Lower lobe of right lung (tissue), 2 donors: Measurements from ENCODE around the gene CDC42BPB. TPM values are rescaled to one million over a fixed set of nuclear protein-coding genes. Genes with fewer than 3 reads are reported as not detected.
A peak's percentile ranks its signal among the peaks of the same experiment; 100 is the strongest.

Experiments used
- ATAC-seq, 2 donors: fragments of 200-7000 bp; cut with Tn5 transposase; one replicate each; pipeline ENCODE4 v1.9.1; 2020 to 2022; ENCODE audit warnings: mild to moderate bottlenecking in 2 of 2, moderate library complexity in 2 of 2
- DNase-seq: peaks from one replicate; pipeline ENCODE4 v3.0.0-alpha.2; 2020
- H3K27ac ChIP-seq: fragments of 200-600 bp; one replicate; pipeline ENCODE4 v1.8.0; 2022
- H3K27me3 ChIP-seq: fragments of 200-600 bp; one replicate; pipeline ENCODE4 v1.8.0; 2022; ENCODE audit warnings: low read depth
- H3K36me3 ChIP-seq: fragments of 200-600 bp; one replicate; pipeline ENCODE4 v1.8.0; 2022; ENCODE audit warnings: mild to moderate bottlenecking
- H3K4me1 ChIP-seq: fragments of 200-600 bp; one replicate; pipeline ENCODE4 v1.8.0; 2022
- H3K4me3 ChIP-seq: fragments of 200-600 bp; one replicate; pipeline ENCODE4 v1.8.0; 2022; ENCODE audit warnings: mild to moderate bottlenecking
- H3K9me3 ChIP-seq: fragments of 200-600 bp; one replicate; pipeline ENCODE4 v1.8.0; 2022
- intact Hi-C: fragments of 100-400 bp; cut with DNase I; formaldehyde crosslinking; loops from one replicate; pipeline ENCODE4 v1.11.0; 2022
- total RNA-seq: library from RNA; stranded (reverse); fragmentation: NEBNext Ultra II Directional; extraction: Animal tissue kit (Norgen Biotek cat#: 25700); gene quantifications from one replicate; pipeline ENCODE4 v1.2.1, GENCODE V29; 2021
- TF ChIP-seq, protein P1 (sequence below): fragments of 200-600 bp; IDR thresholded peaks from one replicate; pipeline ENCODE4 v1.8.0; 2022; ENCODE audit warnings: antibody characterized with exemption, mild to moderate bottlenecking
- donor health status: DM: no; HTN: yes; CAD: no; lungs with severe emphysema.

Gene CDC42BPB
- total RNA-seq, 1 donor from 2014 or later: 114 TPM

DNA sequence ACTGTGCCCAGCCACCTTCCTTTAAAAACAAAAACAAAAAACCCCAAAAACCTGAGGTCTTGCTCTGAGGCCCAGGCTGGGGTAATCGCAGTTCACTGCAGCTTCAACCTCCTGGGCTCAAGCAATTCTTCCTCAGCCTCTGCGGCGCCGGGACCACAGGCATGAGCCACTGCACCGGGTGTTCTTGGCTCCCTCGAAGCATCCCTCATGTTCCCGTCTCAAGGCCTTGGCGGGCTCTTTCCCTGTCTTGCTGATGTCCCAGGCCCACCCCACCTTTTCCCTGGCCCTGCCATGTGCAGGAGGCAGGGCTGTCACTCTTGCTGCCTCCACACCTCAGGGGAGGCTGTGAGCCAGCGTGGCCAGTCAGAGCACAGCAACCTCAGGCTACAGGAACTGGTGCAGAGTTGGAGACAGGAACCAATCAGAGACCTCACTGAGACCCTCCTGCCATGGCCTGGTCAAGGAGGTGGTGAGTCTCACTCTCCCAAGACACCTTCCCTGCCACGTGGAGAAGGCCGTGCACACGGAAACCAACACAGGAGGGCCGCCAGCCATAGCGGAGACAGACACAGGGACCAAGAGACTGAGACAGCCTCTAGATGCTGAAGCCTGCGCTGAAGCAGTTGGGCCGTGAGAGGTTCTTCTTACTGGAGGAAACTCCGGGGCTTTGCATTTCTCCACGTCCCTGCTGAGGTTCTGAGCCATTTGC, 140.8 kb downstream of the CDC42BPB start:
- Histone ChIP-seq H3K4me3 (no peak overlapping the region), H3K36me3 (peaks cover 3% of the 10 kb centered on the region), H3K27ac (no peak overlapping the region), H3K4me1 (no peaks in the 10 kb centered on the region), H3K27me3 (no peaks in the 10 kb centered on the region), H3K9me3 (no peaks in the 10 kb centered on the region)
- no peak for ATAC-seq
- TF ChIP-seq, protein P1, sequence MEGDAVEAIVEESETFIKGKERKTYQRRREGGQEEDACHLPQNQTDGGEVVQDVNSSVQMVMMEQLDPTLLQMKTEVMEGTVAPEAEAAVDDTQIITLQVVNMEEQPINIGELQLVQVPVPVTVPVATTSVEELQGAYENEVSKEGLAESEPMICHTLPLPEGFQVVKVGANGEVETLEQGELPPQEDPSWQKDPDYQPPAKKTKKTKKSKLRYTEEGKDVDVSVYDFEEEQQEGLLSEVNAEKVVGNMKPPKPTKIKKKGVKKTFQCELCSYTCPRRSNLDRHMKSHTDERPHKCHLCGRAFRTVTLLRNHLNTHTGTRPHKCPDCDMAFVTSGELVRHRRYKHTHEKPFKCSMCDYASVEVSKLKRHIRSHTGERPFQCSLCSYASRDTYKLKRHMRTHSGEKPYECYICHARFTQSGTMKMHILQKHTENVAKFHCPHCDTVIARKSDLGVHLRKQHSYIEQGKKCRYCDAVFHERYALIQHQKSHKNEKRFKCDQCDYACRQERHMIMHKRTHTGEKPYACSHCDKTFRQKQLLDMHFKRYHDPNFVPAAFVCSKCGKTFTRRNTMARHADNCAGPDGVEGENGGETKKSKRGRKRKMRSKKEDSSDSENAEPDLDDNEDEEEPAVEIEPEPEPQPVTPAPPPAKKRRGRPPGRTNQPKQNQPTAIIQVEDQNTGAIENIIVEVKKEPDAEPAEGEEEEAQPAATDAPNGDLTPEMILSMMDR: no peak
- intact Hi-C loops: no loop called here
- peak; percentile 34 for DNase-seq

DNA sequence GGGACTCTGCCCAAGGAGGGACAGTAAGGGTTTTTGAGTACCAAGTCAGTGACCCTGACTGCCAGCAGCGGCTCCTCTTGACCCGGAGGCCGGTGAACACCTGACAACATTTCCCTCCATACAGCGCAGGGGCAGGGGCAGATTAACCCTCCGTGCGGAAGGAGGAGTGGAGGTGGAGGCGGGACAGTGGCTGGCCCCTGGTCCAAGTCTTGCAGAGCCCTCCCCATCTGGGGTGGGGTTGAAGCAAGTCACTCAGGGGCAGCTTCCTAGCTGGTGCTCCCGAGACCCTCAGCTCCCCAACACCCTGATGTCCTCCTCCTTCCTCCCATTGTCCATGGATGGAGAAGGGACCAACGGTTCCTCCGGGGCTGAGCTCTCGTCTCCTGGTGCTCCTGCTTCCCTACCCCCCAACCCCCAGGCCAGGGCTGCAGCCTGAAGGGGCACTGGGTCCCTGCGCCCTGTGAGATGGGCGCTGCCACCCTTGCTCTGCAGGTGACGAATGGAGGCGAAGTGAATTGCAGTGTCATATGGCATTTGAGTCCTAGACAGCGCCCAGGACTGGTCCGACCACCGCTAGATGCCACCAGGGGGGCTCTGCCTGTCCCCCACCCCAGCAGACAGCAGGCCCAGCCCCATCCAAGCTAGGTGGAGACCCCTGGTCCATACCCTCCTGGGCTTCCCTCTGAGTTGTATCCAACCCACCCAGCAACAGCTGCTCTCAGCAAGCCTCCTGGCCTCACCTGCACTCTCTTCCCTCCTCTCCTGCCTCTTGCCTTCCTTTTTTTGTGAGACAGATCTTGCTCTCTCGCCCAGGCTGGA, 141.8 kb downstream of the CDC42BPB start:
- no peaks in the 10 kb centered on the region for H3K9me3 ChIP-seq
- H3K36me3 ChIP-seq: peaks cover 3% of the 10 kb centered on the region
- no peak overlapping the region for H3K27ac ChIP-seq
- intact Hi-C loops: no loop called here
- TF ChIP-seq, protein P1: no peak
- no peak overlapping the region for H3K4me3 ChIP-seq
- H3K27me3 ChIP-seq: no peaks in the 10 kb centered on the region
- H3K4me1 ChIP-seq: no peaks in the 10 kb centered on the region
- ATAC-seq: no peak
- DNase-seq: peak; percentile 28

DNA sequence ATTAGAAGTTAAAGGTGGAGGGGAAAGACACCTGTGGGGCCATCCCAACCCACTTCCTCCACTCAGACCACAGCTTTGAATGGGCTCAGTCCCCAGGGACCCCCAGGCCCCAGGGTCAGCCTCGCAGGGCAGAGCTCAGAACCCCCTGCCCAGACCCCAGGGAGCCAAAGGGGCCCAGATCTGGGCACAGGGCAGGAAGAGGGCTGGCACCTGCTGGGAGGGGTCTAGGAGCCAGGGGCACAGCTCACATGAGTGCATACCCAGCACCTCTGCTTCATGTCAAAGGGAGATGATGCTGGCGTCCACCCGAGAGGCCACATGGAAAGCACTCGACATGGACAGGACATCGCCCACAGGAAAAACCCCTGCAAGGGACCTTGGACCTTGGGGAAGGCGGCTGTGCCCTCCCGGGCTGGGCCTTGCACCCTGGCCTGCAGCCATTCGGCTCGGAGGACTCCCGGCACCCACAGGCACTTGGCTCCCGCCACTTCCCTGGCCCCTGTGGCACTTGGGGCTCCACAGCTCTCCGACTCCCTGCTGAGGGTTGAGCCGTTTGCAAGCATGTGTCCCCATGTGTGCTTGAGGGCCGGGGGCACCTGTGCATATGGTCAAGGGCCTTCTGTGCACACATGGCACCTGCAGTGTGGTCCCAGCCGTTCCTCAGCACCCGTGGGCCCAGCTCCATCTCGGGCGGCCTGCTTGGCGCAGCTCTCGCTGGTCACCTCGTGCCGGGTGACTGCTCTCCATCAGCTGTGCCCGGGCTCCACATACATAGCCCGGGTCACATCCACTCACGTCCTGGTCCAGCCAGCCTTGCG, 142.7 kb downstream of the CDC42BPB start:
- DNase-seq (peak; percentile 33), ATAC-seq (no peak)
- Histone ChIP-seq H3K4me3 (no peak overlapping the region), H3K27ac (no peak overlapping the region), H3K27me3 (no peaks in the 10 kb centered on the region), H3K9me3 (no peaks in the 10 kb centered on the region), H3K4me1 (no peaks in the 10 kb centered on the region), H3K36me3 (peaks cover 3% of the 10 kb centered on the region)
- intact Hi-C loops: no loop called here
- TF ChIP-seq, protein P1: no peak

DNA sequence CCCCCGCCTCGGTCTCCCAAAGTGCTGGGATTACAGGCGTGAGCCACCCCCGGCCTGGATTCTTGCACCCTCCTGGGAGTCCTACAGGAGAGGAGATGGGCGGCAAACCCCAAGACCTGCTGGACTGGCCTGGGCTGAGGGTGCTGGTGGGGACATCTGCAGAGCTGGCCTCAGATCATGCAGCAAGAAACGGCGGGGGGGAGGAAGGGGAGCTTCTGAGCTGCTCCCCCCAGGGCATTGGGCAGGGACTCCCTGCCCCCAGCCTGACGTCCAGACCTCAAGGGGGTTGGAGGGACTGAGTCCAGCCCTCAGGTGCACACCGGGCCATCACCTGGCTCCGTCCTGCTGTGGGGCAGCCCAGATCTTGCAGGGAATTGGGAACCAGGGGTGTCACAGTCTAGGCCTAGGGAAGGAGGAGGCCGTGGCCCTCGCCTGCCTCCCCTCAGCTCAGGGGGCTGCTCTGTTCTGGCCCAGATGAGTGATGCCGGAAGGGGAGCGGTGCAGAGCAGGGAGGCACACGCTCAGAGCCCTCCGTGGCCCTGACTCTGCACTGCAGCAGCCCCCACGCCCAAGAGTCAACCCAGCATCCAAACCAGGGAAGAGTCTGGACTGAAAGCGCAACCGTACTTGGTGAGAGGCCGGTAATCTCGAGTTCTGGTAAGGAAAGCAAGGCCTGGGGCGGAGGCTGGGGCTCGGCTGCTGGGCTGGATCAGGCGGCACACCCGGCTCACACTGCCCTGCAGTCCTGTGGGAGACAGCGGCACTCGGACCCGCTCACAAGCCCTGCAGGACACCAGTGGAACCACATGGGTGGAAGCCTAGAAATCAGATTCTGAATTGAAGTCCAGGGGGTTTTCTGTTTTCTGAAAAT, 143.8 kb downstream of the CDC42BPB start:
- no peak for ATAC-seq
- no peaks in the 10 kb centered on the region for H3K9me3 ChIP-seq
- H3K27me3 ChIP-seq: no peaks in the 10 kb centered on the region
- TF ChIP-seq, protein P1: no peak
- H3K4me1 ChIP-seq: no peaks in the 10 kb centered on the region
- H3K27ac ChIP-seq: no peak overlapping the region
- intact Hi-C loops: no loop called here
- peak; percentile 42 for DNase-seq
- H3K4me3 ChIP-seq: no peak overlapping the region
- H3K36me3 ChIP-seq: peaks cover 3% of the 10 kb centered on the region
